GM12878 (cell line): ENCODE data around the gene COG4.

Experiments used
- CEBPB ChIP-seq, 2 experiments: fragments of 150-350 bp in 1 of 2; IDR thresholded peaks; 2 replicates each; pipeline ENCODE4 v1.6.1; 2012 to 2014; ENCODE audit warnings: low read depth in 2 of 2, low read length in 2 of 2, borderline replicate concordance in 1 of 2, inconsistent platforms in 1 of 2
- POLR2A ChIP-seq: IDR thresholded peaks from 2 replicates; pipeline ENCODE4 v1.6.1; 2011; ENCODE audit warnings: low read depth, mild to moderate bottlenecking, low read length
- TF ChIP-seq, protein P1 (sequence below), 3 experiments: IDR thresholded peaks in 2 of 3; conservative IDR thresholded peaks in 1 of 3; 2 replicates each; pipeline ENCODE4 v1.5.1; 2011; ENCODE audit warnings: low read depth in 3 of 3, low read length in 3 of 3, mild to moderate bottlenecking in 3 of 3, control low read depth in 2 of 3, moderate library complexity in 2 of 3, inconsistent platforms in 1 of 3, mixed read lengths in 1 of 3; ENCODE audit not compliant: control insufficient read depth in 2 of 3, insufficient read depth in 1 of 3; ENCODE audit errors: extremely low read depth in 1 of 3

- TF ChIP-seq, protein P1, sequence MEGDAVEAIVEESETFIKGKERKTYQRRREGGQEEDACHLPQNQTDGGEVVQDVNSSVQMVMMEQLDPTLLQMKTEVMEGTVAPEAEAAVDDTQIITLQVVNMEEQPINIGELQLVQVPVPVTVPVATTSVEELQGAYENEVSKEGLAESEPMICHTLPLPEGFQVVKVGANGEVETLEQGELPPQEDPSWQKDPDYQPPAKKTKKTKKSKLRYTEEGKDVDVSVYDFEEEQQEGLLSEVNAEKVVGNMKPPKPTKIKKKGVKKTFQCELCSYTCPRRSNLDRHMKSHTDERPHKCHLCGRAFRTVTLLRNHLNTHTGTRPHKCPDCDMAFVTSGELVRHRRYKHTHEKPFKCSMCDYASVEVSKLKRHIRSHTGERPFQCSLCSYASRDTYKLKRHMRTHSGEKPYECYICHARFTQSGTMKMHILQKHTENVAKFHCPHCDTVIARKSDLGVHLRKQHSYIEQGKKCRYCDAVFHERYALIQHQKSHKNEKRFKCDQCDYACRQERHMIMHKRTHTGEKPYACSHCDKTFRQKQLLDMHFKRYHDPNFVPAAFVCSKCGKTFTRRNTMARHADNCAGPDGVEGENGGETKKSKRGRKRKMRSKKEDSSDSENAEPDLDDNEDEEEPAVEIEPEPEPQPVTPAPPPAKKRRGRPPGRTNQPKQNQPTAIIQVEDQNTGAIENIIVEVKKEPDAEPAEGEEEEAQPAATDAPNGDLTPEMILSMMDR (IDR thresholded peaks at IDR 0.05 in 2 of 3, conservative IDR thresholded peaks at IDR 0.05 in 1 of 3; ENCODE audit: control insufficient read depth in 2 of 3, extremely low read depth in 1 of 3, insufficient read depth in 1 of 3, low read depth in 3 of 3, low read length in 3 of 3): no peak
- no peak for TF ChIP-seq POLR2A
- no peak for TF ChIP-seq CEBPB (IDR thresholded peaks at IDR 0.05; ENCODE audit: borderline replicate concordance in 1 of 2, low read depth in 2 of 2, low read length in 2 of 2)
Observed at GRCh38 chr16:70494777-70495176, 28.6 kb downstream of the COG4 start.
